Endometrium (tissue), 2 donors: ENCODE results near the gene SRP68.

ENCODE experiments used
- FAIRE-seq: peaks from 2 replicates; lab custom pipeline; 2012; peaks lifted over from hg19 to GRCh38; lab: Jason Lieb, UNC
- donor health status: control.
- donor health status: control.

The SRP68 gene

GRCh38 chr17:76072148-76072858, at the start of gene SRP68:
TSS of gene SRP68 (minus strand) at chr17:76072517. CDS start at chr17:76072491, 26 bp downstream.
- no peak for FAIRE-seq

- FAIRE-seq: no peak
Observed at GRCh38 chr17:76121932-76122430, 49.7 kb upstream of the SRP68 start.

- FAIRE-seq: no peak
Observed at GRCh38 chr17:76120658-76121008, 48.3 kb upstream of the SRP68 start.

GRCh38 chr17:76119409-76120371, 47.4 kb upstream of the SRP68 start:
- FAIRE-seq: no peak

GRCh38 chr17:76115138-76115754, 42.9 kb upstream of the SRP68 start:
- no peak for FAIRE-seq

GRCh38 chr17:76111956-76112355, 39.6 kb upstream of the SRP68 start:
- FAIRE-seq: no peak

GRCh38 chr17:76107509-76107908, 35.2 kb upstream of the SRP68 start:
- no peak for FAIRE-seq

- FAIRE-seq: no peak
Observed at GRCh38 chr17:76106703-76107102, 34.4 kb upstream of the SRP68 start.

GRCh38 chr17:76104896-76105231, 32.5 kb upstream of the SRP68 start:
- no peak for FAIRE-seq

GRCh38 chr17:76104140-76104895, 32.0 kb upstream of the SRP68 start:
- FAIRE-seq: no peak

- no peak for FAIRE-seq
Observed at GRCh38 chr17:76103274-76104139, 31.2 kb upstream of the SRP68 start, which contains the start of gene EXOC7. TSS of gene EXOC7 (minus strand) at chr17:76103787. CDS start at chr17:76103692, 95 bp downstream.

- FAIRE-seq: no peak
Observed at GRCh38 chr17:76102944-76103273, 30.6 kb upstream of the SRP68 start.

- FAIRE-seq: no peak
Observed at GRCh38 chr17:76097716-76098295, 25.5 kb upstream of the SRP68 start.

GRCh38 chr17:76095943-76096342, 23.6 kb upstream of the SRP68 start:
- no peak for FAIRE-seq

- no peak for FAIRE-seq
Observed at GRCh38 chr17:76094046-76094445, 21.7 kb upstream of the SRP68 start.

GRCh38 chr17:76092526-76093413, 20.5 kb upstream of the SRP68 start:
- no peak for FAIRE-seq

- no peak for FAIRE-seq
Observed at GRCh38 chr17:76091526-76092286, 19.4 kb upstream of the SRP68 start.

GRCh38 chr17:76090517-76091129, 18.3 kb upstream of the SRP68 start:
- FAIRE-seq: no peak
